DND-41 (cell line): Measurements from ENCODE around the gene PCDHA8.
A peak's percentile ranks its signal among the peaks of the same experiment; 100 is the strongest.

Experiments used
- ATAC-seq: fragments of 200-7000 bp; cut with Tn5 transposase; 3 replicates; pipeline ENCODE4 v1.9.1; 2021; ENCODE audit warnings: low read depth; ENCODE audit not compliant: insufficient read depth
- DNase-seq: peaks from one replicate; pipeline ENCODE4 v3.0.0-alpha.2; 2020
- H2AFZ ChIP-seq: 2 replicates; pipeline ENCODE4 v1.6.0; 2012; ENCODE audit warnings: low read depth, low read length
- H3K27ac ChIP-seq: 2 replicates; pipeline ENCODE4 v1.5.1; 2012; ENCODE audit warnings: low read length, inconsistent platforms
- H3K27me3 ChIP-seq: fragments of 200-600 bp; sonication (generic); 2 replicates; pipeline ENCODE4 v1.6.0; 2012; ENCODE audit warnings: low read length, mild to moderate bottlenecking, inconsistent platforms; ENCODE audit not compliant: insufficient read depth, poor library complexity
- H3K36me3 ChIP-seq: 2 replicates; pipeline ENCODE4 v1.5.1; 2012; ENCODE audit warnings: low read length, inconsistent platforms; ENCODE audit not compliant: insufficient read depth
- H3K4me1 ChIP-seq: 2 replicates; pipeline ENCODE4 v1.5.1; 2012; ENCODE audit warnings: mild to moderate bottlenecking, low read length; ENCODE audit not compliant: insufficient read depth
- H3K4me2 ChIP-seq: 2 replicates; pipeline ENCODE4 v1.6.0; 2012; ENCODE audit warnings: mild to moderate bottlenecking, moderate library complexity, low read length, inconsistent platforms; ENCODE audit not compliant: insufficient read depth
- H3K4me3 ChIP-seq, 2 experiments: fragments of 200-600 bp in 1 of 2; shearing (Covaris generic) in 1 of 2; 2 replicates each; pipeline ENCODE4 v1.5.1; 2012 to 2016; ENCODE audit warnings: inconsistent platforms in 2 of 2, low read length in 2 of 2, mild to moderate bottlenecking in 2 of 2, low read depth in 1 of 2, moderate library complexity in 1 of 2
- H3K79me2 ChIP-seq: 2 replicates; pipeline ENCODE4 v1.6.0; 2012; ENCODE audit warnings: low read length, inconsistent platforms; ENCODE audit not compliant: insufficient read depth
- H3K9ac ChIP-seq: 2 replicates; pipeline ENCODE4 v1.6.0; 2012; ENCODE audit warnings: low read depth, mild to moderate bottlenecking, inconsistent platforms, low read length, moderate library complexity
- H3K9me3 ChIP-seq: 2 replicates; pipeline ENCODE4 v1.5.1; 2012; ENCODE audit warnings: low read length, moderate library complexity, mild to moderate bottlenecking, inconsistent platforms; ENCODE audit not compliant: insufficient read depth, severe bottlenecking
- H4K20me1 ChIP-seq: 2 replicates; pipeline ENCODE4 v1.6.0; 2012; ENCODE audit warnings: low read length; ENCODE audit not compliant: insufficient read depth
- CTCF ChIP-seq: IDR thresholded peaks from 2 replicates; pipeline ENCODE4 v1.5.1; 2012; ENCODE audit warnings: borderline replicate concordance, low read length, moderate library complexity, mild to moderate bottlenecking; ENCODE audit not compliant: poor library complexity, severe bottlenecking; ENCODE audit errors: extremely low read depth
- EZH2 ChIP-seq: IDR thresholded peaks from 3 replicates; pipeline ENCODE4 v1.6.1; 2012; ENCODE audit warnings: borderline replicate concordance, low read depth, mild to moderate bottlenecking, moderate library complexity, low read length, inconsistent platforms; ENCODE audit not compliant: severe bottlenecking

Gene PCDHA8

DNA sequence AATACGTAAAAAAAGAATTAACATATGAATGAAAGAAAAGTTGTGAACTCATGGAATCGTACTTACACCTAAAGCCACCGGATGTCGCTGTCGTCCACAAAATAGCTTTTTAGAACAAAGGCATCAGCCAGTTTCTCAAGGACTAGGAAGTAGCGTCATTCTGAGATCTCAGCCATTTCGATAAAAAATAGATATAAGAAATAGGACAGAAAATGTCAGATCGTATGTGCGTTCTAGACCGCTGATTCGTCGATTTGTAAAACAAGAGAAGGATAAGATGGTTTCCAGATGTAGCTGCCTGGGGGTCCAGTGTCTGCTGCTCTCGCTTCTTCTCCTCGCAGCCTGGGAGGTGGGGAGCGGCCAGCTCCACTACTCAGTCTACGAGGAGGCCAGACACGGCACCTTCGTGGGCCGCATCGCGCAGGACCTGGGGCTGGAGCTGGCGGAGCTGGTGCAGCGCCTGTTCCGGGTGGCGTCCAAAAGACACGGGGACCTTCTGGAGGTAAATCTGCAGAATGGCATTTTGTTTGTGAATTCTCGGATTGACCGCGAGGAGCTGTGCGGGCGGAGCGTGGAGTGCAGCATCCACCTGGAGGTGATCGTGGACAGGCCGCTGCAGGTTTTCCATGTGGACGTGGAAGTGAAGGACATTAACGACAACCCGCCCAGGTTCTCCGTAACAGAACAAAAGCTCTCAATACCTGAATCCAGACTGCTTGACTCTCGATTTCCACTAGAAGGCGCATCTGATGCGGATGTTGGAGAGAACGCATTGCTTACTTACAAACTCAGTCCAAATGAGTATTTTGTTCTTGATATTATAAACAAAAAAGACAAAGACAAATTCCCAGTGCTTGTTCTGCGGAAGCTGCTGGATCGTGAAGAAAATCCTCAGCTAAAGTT is 15.0 kb downstream of the PCDHA8 start, which contains the start of gene PCDHA10:
Gene PCDHA10 (plus strand): TSS at position 126 of the 903 bp plus-strand sequence. CDS start 152 bp downstream, at position 278.
- H3K9ac ChIP-seq = no peak within 1 kb of the TSS

DNA sequence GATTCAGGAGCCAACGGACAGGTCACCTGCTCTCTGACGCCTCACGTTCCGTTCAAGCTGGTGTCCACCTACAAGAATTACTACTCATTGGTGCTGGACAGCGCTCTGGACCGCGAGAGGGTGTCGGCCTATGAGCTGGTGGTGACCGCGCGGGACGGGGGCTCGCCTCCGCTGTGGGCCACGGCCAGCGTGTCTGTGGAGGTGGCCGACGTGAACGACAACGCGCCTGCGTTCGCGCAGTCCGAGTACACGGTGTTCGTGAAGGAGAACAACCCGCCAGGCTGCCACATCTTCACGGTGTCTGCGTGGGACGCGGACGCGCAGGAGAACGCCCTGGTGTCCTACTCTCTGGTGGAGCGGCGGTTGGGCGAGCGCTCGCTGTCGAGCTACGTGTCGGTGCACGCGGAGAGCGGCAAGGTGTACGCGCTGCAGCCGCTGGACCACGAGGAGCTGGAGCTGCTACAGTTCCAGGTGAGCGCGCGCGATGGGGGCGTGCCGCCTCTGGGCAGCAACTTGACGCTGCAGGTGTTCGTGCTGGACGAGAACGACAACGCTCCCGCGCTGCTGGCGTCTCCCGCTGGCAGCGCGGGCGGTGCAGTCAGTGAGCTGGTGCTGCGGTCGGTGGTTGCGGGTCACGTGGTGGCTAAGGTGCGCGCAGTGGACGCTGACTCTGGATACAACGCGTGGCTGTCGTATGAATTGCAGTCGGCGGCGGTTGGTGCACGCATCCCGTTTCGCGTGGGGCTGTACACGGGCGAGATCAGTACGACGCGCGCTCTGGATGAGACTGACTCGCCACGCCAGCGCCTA is 16.4 kb downstream of the PCDHA8 start:
- no peak overlapping the region for H3K27ac ChIP-seq
- TF ChIP-seq EZH2 (no peak), CTCF (no peak)

More for the DNA sequence above, 15.0 kb downstream of the PCDHA8 start, which contains the start of gene PCDHA10:
- Histone ChIP-seq H3K9me3 (no peaks in the 10 kb centered on the region), H3K27ac (no peak within 1 kb of the TSS), H3K27me3 (no peaks in the 10 kb centered on the region), H3K4me3 (no peak within 1 kb of the TSS), H3K79me2 (no peaks in the 10 kb centered on the region), H4K20me1 (no peaks in the 10 kb centered on the region), H2AFZ (no peak within 1 kb of the TSS), H3K36me3 (no peaks in the 10 kb centered on the region), H3K4me2 (no peak within 1 kb of the TSS), H3K4me1 (no peaks in the 10 kb centered on the region)
- no peak for TF ChIP-seq EZH2
- TF ChIP-seq CTCF = peak; percentile 42
- DNase-seq (no peak), ATAC-seq (no peak)

GRCh38 chr5:140857987-140858240 is 16.9 kb downstream of the PCDHA8 start:
- H3K4me2 ChIP-seq = no peak overlapping the region
- no peak for TF ChIP-seq CTCF
- TF ChIP-seq EZH2 = no peak

More for the DNA sequence above, 16.4 kb downstream of the PCDHA8 start:
- H3K4me1 ChIP-seq = no peaks in the 10 kb centered on the region
- ATAC-seq (no peak), DNase-seq (no peak)
- no peak overlapping the region for H3K4me2 ChIP-seq
- no peak overlapping the region for H3K9ac ChIP-seq
- no peak overlapping the region for H2AFZ ChIP-seq
- no peaks in the 10 kb centered on the region for H4K20me1 ChIP-seq
- no peaks in the 10 kb centered on the region for H3K79me2 ChIP-seq
- no peaks in the 10 kb centered on the region for H3K9me3 ChIP-seq
- H3K36me3 ChIP-seq = no peaks in the 10 kb centered on the region
- H3K4me3 ChIP-seq = no peak overlapping the region
- H3K27me3 ChIP-seq = no peaks in the 10 kb centered on the region

More at GRCh38 chr5:140857987-140858240, 16.9 kb downstream of the PCDHA8 start:
- no peaks in the 10 kb centered on the region for H3K4me1 ChIP-seq
- no peaks in the 10 kb centered on the region for H3K36me3 ChIP-seq
- DNase-seq (no peak), ATAC-seq (no peak)
- no peak overlapping the region for H3K4me3 ChIP-seq
- no peak overlapping the region for H3K27ac ChIP-seq
- H3K9me3 ChIP-seq = no peaks in the 10 kb centered on the region
- no peaks in the 10 kb centered on the region for H4K20me1 ChIP-seq
- H3K27me3 ChIP-seq = no peaks in the 10 kb centered on the region
- H3K79me2 ChIP-seq = no peaks in the 10 kb centered on the region
- no peak overlapping the region for H2AFZ ChIP-seq
- H3K9ac ChIP-seq = no peak overlapping the region
